ENCODE measurements around the gene GP9.
"Not testable (repeated sequence)": the region's sequence is repeated elsewhere in the genome, so short reads cannot be mapped to it uniquely, and the experiment has no call there.

The GP9 gene

DNA sequence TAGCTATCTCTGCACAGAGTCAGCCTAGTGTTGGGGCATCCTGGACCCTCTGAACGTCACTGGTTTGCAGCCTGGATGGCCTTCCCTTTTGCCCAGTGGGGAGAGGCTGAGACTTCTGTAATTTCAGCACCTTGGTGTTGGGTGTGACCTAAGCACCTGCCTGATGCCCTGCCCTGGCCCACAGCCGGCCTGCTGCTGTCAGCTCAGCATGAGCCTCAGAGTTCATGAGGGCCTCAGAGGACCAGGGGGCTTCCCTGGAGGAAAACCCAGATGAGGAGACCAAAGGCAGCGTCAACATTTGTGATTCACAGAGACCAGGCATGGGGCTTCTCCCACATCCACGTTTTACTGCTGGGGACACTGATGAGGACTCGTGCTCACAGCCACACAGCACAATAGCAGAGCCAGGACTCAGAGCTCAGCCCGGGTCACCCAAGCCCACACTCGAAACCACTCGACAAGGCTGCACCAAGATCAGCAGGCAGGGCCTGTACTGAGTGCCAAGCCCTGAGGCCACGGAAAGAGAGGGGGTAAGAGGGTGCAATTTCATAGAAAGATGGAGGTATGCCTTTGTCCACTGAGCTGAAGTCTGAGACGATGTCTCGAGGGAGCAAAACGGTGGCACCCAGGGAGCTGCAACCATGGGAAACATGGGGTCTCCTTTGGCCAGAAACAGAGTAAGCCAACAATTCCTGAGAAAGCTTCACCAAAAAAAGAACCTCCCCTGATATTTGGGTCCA is 9.9 kb upstream of the GP9 start:
- DNase-seq (ENCODE audit: low spot score) = no peak

DNA sequence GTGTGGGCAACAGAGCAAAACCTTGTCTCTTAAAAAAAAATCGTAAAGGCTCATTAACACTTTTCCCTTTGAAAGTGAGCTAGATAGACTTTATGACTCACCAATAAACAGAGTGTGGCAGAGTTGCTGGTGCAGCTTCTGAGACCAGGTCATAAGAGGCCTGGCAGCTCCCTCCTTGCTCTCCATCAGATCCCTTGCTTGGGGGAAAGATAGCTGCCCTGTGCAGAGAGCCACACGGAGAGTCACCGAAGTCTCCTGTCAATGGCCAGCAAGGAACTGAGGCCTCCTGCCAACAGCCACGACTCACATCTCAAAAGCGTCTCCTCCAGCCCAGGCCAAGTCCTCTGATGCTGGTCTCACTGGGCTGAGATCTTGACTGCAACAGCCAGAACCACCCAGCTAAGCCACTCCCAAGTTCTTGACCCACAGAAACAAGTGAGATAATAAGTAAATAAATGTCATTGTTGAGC is 8.7 kb upstream of the GP9 start:
- DNase-seq (ENCODE audit: low spot score) = no peak

DNA sequence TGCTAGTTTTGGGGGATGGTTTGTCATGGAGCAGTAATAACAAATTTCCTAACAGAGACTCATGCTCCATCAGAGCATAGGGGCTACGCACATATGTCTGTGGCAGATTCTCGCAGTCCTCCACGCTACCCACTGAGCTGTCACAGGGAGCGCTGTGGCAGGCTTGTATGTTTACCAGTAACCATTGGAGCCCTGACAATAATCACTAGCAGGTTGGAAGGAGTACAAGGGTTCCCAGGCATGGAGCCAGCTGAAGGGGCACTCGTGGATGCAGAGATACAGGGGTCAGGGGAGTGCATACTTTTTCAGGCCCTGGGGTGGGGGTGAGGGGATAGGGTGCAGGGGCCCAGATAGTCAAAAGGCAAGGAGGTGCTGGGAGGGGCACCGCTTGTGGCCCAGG is 7.9 kb upstream of the GP9 start:
- DNase-seq (ENCODE audit: low spot score) = no peak

DNA sequence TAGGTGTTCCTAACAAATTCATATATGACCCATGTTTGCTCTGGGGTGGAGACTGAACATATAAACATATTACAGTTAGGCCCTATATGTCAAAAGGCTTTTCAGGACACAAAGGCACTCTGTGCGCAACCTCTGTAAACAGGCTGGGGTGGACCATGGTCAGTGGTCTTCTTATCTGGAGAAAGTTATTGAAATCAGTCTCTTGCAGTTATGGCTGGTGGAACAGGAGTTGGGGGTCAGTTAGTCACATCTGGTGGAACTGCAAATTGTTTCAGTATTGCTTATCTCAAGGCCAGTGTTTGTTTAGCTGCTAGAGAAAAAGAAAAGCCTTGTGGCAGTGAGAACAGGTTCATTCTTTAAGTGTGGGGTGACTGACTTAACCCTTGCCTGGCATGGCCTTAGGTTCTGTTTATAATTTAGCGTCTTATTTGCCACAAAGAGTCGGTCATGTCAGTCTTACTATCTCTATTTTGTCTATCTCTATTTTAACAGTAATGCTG is 5.9 kb upstream of the GP9 start:
- DNase-seq (ENCODE audit: low spot score) = no peak

DNA sequence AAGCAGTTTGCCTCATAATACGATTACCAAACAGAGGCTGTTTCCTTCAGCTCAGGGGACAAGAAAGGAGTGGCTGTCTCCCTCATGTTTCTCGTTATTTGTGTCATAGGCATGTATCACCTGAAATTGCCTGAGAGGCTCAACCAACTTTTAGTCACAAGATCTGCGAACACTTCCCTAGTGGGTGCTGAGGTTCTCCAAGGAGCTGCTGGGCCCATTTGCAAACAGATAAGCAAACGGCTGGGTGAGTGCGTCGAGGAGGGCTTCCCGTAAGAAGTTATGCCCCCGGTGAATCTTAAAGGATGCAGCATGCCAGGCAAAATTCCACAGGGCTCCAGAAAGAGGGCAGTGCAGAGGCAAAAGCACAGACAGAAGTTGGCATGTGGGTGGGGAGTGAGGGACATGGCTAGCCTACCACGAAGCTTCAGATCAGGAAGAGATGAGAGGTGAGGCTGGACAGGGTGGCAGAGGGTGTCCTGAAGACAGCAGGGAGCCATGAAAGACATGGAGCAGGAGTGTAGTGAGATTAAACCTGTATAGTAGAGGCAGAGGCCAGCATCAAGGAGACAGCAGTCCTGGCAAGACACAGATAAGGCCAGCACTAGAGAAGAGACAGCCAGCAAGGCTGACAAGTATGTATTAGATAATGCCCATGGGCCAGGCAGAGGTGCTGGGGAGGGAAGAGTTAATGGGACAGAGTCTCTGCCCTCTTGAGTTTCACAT is 4.0 kb upstream of the GP9 start:
- DNase-seq (ENCODE audit: low spot score) = no peak

DNA sequence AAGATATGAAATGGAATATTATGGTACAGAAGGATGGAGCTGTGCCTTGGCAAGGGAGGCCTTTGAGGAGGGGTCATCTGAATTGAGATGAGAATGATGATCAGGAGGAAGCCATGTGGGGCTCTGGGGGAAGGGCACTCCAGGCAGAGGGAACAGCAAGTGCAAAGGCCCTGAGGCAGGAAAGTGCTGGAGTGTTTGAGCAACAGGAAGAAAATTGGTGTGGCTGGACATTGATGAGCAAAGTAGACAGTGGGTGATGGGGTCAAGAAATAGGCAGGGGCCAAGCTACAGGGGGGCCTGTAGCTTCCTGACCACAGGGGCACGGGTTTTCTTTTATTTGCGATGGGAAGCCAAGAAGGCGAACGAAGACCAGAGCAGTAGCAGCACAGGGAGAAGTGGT is 3.3 kb upstream of the GP9 start:
- no peak for DNase-seq (ENCODE audit: low spot score)

DNA sequence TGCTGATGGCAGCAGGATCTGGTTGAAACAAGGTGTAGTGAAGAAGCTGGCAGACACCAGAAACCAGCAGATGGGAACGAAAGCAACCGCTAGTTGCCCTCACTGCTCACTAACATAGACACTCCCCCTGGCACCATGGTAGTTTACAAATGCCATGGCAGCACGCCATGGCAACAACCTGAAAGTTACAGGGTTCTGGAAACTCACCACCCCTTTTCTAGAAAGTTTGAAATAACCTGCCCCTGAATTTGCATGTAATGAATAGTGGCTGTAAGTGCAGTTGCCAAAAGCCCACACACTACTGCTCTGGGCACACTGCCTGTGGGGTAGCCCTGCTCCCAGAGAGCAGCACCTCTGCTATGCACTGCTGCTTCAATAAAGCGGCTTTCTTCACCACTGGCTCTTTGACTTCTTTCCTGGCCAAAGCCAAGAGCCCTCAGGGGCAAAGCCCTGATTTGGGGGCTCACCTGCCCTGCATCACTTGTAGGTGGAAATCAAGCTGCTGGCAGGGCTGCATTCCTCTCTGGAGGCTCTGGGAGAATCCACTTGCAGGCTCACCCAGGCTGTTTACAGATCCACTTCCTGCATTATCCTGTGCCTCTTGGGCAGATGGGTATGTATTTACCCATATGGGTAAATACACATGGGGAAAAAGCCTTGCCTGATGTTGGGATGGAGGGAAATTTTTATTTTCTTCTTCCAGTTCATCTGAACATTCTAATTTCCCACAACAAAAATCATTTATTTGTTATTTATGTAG is 2.0 kb upstream of the GP9 start:
- DNase-seq (ENCODE audit: low spot score) = no peak

DNA sequence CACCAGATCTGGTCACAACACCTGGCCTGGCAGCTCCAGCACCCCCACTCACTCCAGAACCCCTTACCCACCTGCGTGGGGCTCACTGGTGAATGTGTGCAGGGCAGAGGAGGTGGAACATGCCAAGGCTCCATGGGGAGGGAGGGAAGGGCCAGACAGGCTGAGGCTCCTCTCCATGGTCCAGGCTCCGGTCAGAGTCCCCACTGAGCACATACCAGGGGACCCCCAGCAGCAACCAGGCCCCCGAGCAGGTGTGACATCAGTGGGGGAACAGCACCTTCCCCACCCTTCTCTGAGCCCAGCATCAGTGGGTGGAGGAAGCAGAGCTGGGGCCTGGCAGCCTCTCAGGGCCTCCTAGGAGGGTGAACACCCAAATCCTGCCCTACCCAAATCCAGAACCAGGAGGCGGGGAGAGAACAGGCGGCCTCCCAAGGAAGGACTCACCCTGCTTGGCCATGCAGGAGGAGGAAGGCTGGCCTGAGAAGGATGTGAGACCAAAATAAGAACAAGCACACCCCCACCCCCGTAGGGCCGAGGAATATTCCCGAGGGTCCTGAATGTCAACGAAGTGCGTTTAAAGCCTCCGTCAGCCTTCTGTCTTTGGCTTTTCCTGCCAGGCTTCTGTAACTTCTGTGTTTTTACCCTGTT is 1.1 kb upstream of the GP9 start:
- DNase-seq (ENCODE audit: low spot score) = no peak

DNA sequence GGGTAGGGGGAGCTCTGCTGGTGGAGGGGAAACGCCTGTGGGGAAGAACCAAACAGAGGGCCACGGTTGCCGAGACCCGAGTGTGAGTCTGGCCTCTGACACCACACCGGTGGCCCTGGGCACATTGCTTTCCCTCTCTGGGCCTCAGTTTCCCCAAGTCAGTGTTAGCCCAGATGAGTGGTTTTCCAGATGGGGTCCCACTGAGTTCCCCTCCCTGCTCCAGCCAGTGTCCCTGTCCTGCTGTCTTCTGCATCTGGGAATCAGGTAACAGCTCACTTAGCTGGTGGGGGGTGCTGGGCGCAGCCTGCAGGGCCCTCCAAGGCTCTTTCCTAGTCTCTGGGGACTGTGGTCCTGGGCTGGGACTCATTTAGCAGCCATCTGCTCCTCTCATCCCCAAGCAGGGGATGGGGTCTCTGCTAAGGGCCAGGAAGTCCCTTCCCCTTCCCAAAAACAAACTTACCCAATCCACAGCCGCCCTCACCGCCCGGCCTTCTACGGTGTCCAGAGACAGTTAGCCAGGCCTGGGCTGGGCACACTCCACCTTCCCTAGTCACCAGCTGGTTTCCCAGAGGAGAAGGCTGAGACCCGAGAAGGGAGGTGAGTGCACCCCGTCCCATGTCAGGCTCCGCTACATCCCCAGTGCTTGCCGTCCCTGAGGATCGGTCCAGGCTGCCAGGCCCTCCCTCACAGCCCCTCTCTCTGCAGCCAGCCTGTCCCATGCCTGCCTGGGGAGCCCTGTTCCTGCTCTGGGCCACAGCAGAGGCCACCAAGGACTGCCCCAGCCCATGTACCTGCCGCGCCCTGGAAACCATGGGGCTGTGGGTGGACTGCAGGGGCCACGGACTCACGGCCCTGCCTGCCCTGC is 676 bp downstream of the GP9 start:
- DNase-seq (ENCODE audit: low spot score) = no peak

DNA sequence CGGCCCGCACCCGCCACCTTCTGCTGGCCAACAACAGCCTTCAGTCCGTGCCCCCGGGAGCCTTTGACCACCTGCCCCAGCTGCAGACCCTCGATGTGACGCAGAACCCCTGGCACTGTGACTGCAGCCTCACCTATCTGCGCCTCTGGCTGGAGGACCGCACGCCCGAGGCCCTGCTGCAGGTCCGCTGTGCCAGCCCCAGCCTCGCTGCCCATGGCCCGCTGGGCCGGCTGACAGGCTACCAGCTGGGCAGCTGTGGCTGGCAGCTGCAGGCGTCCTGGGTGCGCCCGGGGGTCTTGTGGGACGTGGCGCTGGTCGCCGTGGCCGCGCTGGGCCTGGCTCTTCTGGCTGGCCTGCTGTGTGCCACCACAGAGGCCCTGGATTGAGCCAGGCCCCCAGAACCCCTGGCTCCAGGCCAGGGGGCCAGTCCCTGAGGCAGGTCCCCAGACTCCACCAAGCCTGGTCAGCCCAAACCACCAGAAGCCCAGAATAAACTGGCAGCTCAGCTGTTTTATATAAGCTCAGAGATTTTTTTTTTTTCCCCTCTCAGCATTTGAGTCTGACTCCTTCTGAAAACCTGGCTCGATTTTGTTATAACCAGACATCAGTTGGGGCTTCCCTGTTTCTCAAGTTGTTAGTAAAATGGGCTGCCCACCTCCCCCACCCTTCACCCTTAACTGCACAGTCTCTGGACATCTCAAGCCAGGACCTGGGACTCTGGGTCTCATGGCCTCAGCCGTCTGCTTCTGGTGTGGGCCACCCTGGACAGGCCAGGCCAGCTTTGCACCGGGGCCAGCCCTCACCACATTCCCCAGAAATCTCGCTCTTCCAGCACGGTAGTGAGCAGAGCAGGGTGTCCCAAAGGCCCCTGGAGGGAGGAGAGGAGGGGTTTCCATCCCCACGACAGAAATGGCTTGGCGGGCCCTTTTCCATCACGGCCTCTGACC is 1.6 kb downstream of the GP9 start:
- DNase-seq (ENCODE audit: low spot score) = no peak

DNA sequence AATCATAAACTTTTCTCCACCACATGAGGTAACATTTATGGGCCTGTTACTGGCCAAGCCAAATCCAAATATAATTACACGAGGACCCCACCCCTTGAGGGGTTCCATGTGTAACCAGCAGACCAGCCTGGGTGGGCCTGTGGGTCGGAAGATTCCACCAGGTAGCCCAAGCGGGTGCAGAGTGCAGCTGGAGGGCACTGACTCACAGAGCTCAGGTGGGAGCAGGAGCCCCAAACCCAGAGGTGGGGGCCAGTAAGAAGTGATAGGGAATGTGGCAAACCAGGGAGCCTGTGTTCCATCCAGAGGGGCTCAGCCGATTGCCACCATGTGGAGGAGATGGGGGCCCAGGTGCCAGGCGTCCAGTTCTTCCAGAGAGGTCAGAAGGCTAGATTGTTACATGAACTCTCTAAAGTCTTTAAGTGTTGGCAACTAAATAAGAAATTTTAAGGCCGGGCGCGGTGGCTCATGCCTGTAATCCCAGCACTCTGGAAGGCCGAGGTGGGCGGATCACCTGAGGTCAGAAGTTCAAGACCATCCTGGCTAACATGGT is 2.6 kb downstream of the GP9 start:
- no peak for DNase-seq (ENCODE audit: low spot score)

DNA sequence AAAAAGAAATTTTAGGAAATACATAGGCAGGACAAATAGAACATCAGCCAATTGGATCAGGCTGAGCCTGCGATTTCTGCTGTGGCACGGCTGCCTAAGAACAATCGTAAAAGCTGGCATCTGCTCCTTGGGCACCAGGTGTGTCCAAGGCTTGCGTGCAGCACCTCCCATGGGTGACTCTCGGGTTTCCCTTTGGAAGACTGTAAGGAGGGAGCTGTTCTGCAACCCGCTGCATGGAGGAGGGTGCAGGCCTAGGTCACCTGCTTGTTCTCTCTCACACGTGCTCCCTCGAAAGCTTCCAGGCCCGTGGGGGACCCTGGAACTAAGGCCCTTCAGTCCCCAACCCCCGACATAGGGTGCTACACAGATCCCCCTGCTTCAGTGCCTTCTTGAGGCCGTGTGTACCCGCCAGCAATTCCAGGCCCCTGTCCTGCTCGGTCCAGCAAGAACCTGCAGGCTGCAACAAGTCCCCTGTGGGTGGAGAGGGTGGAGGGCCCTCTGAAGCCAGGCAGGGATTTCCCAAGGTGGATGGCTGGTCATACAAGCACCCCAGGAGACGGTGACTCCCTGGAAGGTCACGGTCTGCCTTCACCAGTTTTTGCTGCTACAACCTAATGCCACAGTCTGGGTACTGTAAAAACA is 3.4 kb downstream of the GP9 start:
- DNase-seq (ENCODE audit: low spot score) = no peak

DNA sequence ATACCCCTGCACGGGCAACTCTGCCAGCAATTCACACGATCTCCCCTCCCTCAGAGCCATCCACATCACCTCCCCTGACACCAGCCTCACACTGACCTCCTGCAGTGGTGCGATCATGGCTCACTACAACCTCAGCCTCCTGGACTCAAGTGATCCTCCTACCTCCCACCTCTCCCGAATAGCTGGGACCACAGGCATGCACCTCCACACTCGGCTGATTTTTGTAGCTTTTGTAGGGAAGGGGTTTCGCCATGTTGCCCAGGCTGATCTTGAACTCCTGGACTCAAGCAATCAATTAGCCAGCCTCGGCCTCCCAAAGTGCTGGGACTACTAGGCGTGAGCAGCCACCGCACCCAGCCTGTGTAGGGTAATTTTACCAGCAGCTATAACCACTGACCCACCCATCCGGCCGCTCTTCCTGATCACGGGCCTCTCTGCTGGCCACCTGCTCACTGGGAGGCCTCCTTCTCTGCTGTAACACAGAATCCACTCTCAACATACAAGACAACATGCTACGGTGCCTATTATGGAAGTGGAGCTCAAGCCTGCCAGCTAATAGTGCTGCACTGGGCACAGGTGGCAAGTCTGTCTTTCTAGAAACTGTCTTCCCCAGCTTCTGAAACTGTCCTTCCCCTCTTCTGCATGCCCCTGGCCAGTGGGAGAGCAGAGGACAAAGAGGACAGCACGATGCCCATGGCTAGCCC is 4.6 kb downstream of the GP9 start:
- no peak for DNase-seq (ENCODE audit: low spot score)

DNA sequence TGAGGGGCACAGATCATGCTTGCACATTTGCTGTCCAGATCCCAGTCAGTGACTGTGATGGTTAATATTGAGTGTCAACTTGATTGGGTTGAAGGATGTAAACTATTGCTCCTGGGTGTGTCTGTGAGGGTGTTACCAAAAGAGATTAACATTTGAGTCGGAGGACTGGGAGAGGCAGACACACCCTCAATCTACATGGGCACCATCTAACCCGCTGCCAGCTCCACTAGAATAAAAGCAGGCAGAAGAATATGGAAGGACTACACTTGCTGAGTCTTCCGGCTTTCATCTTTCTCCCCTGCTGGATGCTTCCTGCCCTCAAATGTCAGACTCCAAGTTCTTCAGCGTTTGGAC is 5.1 kb downstream of the GP9 start:
- no peak for DNase-seq (ENCODE audit: low spot score)

DNA sequence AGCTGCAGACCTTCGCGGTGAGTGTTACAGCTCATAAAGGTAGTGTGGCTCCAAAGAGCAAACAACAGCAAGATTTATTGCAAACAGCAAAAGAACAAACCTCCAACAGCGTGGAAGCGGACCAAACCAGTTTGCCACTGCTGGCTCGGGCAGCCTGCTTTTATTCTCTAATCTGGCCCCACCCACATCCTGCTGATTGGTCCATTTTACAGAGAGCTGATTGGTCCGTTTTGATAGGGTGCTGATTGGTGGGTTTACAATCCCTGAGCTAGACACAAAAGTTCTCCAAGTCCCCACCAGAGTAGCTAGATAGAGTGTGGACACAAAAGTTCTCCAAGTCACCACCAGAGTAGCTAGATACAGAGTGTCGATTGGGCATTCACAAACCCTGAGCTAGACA is 7.1 kb downstream of the GP9 start:
- not testable (repeated sequence) for DNase-seq (ENCODE audit: low spot score)

DNA sequence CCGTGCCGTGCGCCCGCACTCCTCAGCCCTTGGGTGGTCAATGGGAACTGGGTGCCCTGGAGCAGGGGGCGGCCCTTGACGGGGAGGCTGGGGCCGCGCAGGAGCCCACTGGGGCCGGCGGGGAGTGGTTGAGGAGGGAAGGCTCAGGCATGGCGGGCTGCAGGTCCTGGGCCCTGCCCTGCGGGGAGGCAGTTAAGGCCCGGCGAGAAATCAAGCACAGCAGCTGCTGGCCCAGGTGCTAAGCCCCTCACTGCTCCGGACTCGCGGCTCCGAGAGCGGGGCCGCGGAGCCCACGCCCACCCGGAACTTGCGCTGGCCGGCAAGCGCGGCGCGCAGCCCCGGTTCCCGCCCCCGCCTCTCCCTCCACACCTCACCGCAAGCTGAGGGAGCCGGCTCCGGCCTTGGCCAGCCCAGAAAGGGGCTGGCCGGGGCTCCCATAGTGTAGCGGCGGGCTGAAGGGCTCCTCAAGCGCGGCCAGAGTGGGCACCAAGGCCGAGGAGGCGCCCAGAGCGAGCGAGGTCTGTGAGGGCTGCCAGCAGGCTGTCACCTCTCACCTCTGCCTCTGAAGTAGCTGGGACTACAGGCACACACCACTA is 7.8 kb downstream of the GP9 start:
- no peak for DNase-seq (ENCODE audit: low spot score)

DNA sequence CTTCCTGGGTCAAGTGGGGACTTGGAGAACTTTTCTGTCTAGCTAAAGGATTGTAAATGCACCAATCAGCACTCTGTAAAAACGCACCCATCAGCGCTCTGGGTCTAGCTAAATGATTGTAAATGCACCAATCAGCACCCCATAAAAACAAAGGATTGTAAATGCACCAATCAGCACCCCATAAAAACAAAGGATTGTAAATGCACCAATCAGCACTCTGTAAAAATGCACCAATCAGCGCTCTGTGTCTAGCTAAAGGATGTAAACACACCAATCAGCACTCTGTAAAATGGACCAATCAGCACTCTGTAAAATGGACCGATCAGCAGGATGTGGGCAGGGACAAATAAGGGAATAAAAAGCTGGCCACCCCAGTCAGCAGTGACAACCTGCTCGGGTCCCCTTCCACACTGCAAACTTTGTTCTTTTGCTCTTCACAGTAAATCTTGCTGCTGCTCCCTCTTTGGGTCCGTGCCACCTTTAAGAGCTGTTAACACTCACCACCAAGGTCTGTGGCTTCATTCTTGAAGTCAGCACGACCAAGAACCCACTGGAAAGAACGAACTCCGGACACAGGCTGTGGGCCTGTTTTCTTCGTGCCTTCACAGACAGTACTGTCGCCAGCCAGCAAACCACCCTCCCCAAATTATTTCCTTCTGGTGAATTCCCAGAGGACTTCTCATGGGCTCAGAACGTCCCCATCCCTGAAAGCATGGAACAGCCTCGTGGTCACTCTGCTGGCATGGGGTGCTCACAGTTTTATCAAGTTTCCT is 8.9 kb downstream of the GP9 start:
- not testable (repeated sequence) for DNase-seq (ENCODE audit: low spot score)

Measured in kidney capillary endothelial cell (primary cell).